ENCODE data around the gene KLHL7. TPM values are rescaled to one million over a fixed set of nuclear protein-coding genes. Genes with fewer than 3 reads are reported as not detected.
"Not testable (repeated sequence)": the region's sequence is repeated elsewhere in the genome, so short reads cannot be mapped to it uniquely, and the experiment has no call there.

The KLHL7 gene
- total and polyA plus RNA-seq, 4 experiments from 2014 or later: 22.5 to 30.5 (median 26.8) TPM

DNA sequence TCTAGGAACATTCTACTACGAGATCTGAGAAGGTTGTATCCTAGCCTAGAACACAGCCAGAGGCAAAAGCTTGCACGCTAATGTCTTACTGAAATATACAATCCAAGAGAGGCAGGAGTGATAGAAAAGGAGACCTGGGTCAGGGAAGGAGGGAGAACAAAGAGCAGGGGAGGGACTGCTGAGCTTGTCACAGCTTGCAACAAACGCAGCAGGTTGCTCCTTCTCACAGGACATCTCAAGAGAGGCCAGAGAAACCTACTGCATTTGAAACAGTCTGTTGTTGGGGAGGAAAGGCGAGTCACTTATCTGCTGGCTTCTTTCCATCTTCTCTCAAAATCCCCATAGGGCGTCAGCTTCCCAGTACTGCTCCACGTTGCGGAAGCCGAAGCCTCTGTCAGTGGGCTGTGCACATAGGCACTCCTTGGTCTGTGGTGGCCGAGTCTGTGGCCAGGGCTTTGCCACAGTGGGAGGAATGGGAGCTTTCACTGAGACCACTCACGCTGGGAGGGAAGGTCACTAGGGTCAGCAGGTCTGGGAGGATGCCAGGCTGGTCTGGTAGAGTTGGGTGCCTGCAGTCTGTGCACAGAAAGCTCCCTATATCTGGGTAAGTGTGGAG is 115.2 kb downstream of the KLHL7 start:
- no peaks in the 10 kb centered on the region for H3K36me3 Mint-ChIP-seq
- ChIA-PET POLR2A (ENCODE audit: partially characterized antibody) (interaction anchor here (0.5 kb wide), 1 partner anchor 34 kb away, joined by 4 read pairs; no protein-coding TSS in a partner anchor), CTCF (ENCODE audit: partially characterized antibody) (no interaction called here)
- no peaks in the 10 kb centered on the region for H3K36me3 ChIP-seq (ENCODE audit: insufficient read depth, low read length)
- H3K9me3 Mint-ChIP-seq: no peaks in the 10 kb centered on the region
- no peak overlapping the region for H3K27ac Mint-ChIP-seq
- no peak overlapping the region for H3K27ac ChIP-seq (ENCODE audit: low read depth, low read length)
- no peaks in the 10 kb centered on the region for H3K4me1 ChIP-seq (ENCODE audit: insufficient read depth, low read length)
- peaks cover 1 to 8% of the 10 kb centered on the region in 2 donors for H3K27me3 Mint-ChIP-seq
- no peaks in the 10 kb centered on the region for H3K4me1 Mint-ChIP-seq
- H3K4me3 ChIP-seq (ENCODE audit: low read length in 2 of 2): no peak overlapping the region
- intact Hi-C loops (cut with micrococcal nuclease): no loop called here
- H3K27me3 ChIP-seq (ENCODE audit: insufficient read depth, low read length): no peaks in the 10 kb centered on the region
- DNase-seq: no peak
- no peaks in the 10 kb centered on the region for H3K9me3 ChIP-seq (ENCODE audit: control insufficient read depth in 1 of 2, low read length in 2 of 2)
- no peak overlapping the region for H3K4me3 Mint-ChIP-seq

DNA sequence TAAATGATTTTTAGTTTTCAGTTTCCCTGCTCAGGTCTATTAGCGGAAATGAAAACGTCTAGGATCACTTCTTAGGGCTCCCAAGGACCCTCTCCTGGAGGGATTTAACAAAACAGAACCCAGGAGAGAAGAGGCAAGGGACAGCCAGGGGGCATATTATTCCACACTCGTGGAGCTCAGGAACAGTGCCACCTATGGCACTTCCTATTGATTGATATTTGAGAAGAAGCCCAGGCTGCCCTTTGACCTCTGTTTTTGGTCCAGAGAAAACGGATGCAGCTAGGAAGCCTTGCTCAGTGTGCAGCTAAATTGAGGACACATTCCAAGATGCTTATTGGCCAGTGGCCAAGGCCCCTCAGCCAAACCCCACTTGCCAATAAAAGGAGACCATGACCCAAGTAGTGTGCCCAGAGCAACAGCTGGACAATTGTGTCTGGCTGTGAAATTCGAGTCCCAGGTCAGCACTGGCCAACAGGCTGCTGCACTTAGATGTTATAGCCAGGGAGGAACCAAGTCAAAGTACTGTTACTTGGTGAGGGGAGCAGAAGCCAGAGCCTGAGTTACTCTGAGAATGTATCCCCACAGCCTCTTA is 117.0 kb downstream of the KLHL7 start:
- Mint-ChIP-seq H3K4me1 (no peaks in the 10 kb centered on the region), H3K4me3 (no peak overlapping the region), H3K27ac (no peak overlapping the region), H3K36me3 (no peaks in the 10 kb centered on the region), H3K27me3 (peaks cover 1 to 7% of the 10 kb centered on the region in 2 donors), H3K9me3 (no peaks in the 10 kb centered on the region)
- no peak for DNase-seq
- no peaks in the 10 kb centered on the region for H3K4me1 ChIP-seq (ENCODE audit: insufficient read depth, low read length)
- ChIA-PET POLR2A (ENCODE audit: partially characterized antibody) (no interaction called here), CTCF (ENCODE audit: partially characterized antibody) (no interaction called here)
- H3K4me3 ChIP-seq (ENCODE audit: low read length in 2 of 2): no peak overlapping the region
- H3K27ac ChIP-seq (ENCODE audit: low read depth, low read length): no peak overlapping the region
- intact Hi-C loops (cut with micrococcal nuclease): no loop called here
- H3K27me3 ChIP-seq (ENCODE audit: insufficient read depth, low read length): no peaks in the 10 kb centered on the region
- no peaks in the 10 kb centered on the region for H3K9me3 ChIP-seq (ENCODE audit: control insufficient read depth in 1 of 2, low read length in 2 of 2)
- H3K36me3 ChIP-seq (ENCODE audit: insufficient read depth, low read length): no peaks in the 10 kb centered on the region

DNA sequence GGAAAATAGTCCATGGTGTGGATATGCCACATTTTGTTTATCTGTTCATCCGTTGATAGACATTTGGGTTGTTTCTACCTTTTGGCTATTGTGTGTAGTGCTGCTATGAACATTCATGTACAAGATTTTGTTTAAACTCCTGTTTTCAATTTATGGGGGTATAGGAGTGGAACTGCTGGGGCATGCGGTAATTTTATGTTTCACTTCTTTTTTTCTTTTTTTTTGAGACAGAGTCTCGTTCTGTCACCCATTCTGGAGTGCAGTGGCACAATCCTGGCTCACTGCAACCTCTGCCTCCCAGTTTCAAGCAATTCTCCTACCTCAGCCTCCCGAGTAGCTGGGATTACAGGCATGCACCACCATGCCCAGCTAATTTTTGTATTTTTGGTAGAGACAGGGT is 118.8 kb downstream of the KLHL7 start:
- H3K36me3 ChIP-seq (ENCODE audit: insufficient read depth, low read length); CTCF ChIA-PET (ENCODE audit: partially characterized antibody); H3K4me1 ChIP-seq (ENCODE audit: insufficient read depth, low read length); H3K27ac ChIP-seq (ENCODE audit: low read depth, low read length); intact Hi-C loops (cut with micrococcal nuclease); H3K36me3 Mint-ChIP-seq; H3K27ac Mint-ChIP-seq; H3K4me3 ChIP-seq (ENCODE audit: low read length in 2 of 2); DNase-seq; POLR2A ChIA-PET (ENCODE audit: partially characterized antibody); H3K27me3 Mint-ChIP-seq; H3K4me3 Mint-ChIP-seq; H3K27me3 ChIP-seq (ENCODE audit: insufficient read depth, low read length); H3K4me1 Mint-ChIP-seq; H3K9me3 Mint-ChIP-seq; H3K9me3 ChIP-seq (ENCODE audit: control insufficient read depth in 1 of 2, low read length in 2 of 2): not testable (repeated sequence)

DNA sequence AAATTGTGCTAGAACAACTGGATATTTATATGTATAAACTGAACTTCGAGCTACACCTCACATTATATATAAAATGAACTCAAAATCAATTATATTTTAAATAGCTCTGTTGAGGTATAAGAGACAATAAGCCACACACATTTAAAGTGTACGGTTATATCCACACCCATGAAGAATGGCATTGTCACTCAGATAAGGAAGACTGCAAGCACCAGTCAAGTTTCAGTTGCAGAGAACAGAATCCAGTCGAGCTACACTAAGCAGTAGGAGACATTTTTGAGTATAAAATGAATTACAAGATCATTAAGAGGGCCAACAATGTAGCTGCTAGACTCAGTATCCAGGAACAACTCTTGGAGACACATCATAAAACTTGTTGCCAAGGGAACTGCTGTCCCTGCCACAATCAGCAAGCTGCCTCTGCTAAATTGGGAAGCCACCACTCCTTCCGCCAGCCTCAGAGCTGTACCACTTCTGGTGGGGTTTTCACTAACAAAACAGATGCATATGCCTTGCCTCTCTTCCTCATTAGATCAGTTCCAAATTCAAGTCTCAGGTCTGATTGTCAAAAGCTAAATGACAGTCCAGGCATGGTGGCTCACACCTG is 121.4 kb downstream of the KLHL7 start:
- ChIA-PET POLR2A (ENCODE audit: partially characterized antibody) (no interaction called here), CTCF (ENCODE audit: partially characterized antibody) (no interaction called here)
- Mint-ChIP-seq H3K27me3 (peaks cover 1 to 6% of the 10 kb centered on the region in 2 donors), H3K9me3 (peaks cover 0 to 6% (median 0%) of the 10 kb centered on the region in 8 donors), H3K36me3 (no peaks in the 10 kb centered on the region), H3K4me3 (no peak overlapping the region), H3K27ac (no peak overlapping the region), H3K4me1 (no peaks in the 10 kb centered on the region)
- no peak for DNase-seq
- no peak overlapping the region for H3K27ac ChIP-seq (ENCODE audit: low read depth, low read length)
- no peaks in the 10 kb centered on the region for H3K9me3 ChIP-seq (ENCODE audit: control insufficient read depth in 1 of 2, low read length in 2 of 2)
- no peak overlapping the region for H3K4me3 ChIP-seq (ENCODE audit: low read length in 2 of 2)
- H3K27me3 ChIP-seq (ENCODE audit: insufficient read depth, low read length): no peaks in the 10 kb centered on the region
- intact Hi-C loops (cut with micrococcal nuclease): no loop called here
- H3K36me3 ChIP-seq (ENCODE audit: insufficient read depth, low read length): no peaks in the 10 kb centered on the region
- no peaks in the 10 kb centered on the region for H3K4me1 ChIP-seq (ENCODE audit: insufficient read depth, low read length)

Other genes with a start within 250 kb of the KLHL7 start
- 10 to 100 TPM; 16.2 to 19.6 TPM for gene HYCC1, start 91.7 kb upstream of the KLHL7 start, total RNA-seq
- 10 to 100 TPM; 11.1 to 18.9 TPM for gene HYCC1, start 91.7 kb upstream of the KLHL7 start, polyA plus RNA-seq
- gene NUP42, start 76.3 kb downstream of the KLHL7 start, total RNA-seq: 10 to 100 TPM; 33.3 to 37.8 TPM
- 10 to 100 TPM; 39.1 to 40.8 TPM for gene NUP42, start 76.3 kb downstream of the KLHL7 start, polyA plus RNA-seq
- 10 to 100 TPM; 32.5 to 36.6 TPM for gene GPNMB, start 141.0 kb downstream of the KLHL7 start, total RNA-seq
- not detected for gene GPNMB, start 141.0 kb downstream of the KLHL7 start, polyA plus RNA-seq
- gene MALSU1, start 193.6 kb downstream of the KLHL7 start, total RNA-seq: 10 to 100 TPM; 39.3 to 46.5 TPM
- 10 to 100 TPM; 56.0 to 82.5 TPM for gene MALSU1, start 193.6 kb downstream of the KLHL7 start, polyA plus RNA-seq